Endothelial cell of umbilical vein (primary cell): ENCODE measurements around the gene BNIP2. TPM values are rescaled to one million over a fixed set of nuclear protein-coding genes. Genes with fewer than 3 reads are reported as not detected.
A peak's percentile ranks its signal among the peaks of the same experiment; 100 is the strongest.

ENCODE experiments used
- BruUV-seq: library from RNA; stranded (reverse); fragments of 400-500 nt; replicated peaks from 2 replicates; lab custom pipeline; 2021; lab: Mats Ljungman, UMichigan
- CTCF ChIA-PET: fragments of 300-600, 350-600 bp; sonication (Branson Sonifier 250); formaldehyde crosslinking; loops from one replicate; lab custom pipeline; 2021; ENCODE audit warnings: antibody characterized with exemption, inconsistent platforms; lab: Charles Lee
- POLR2A ChIA-PET: fragments of 300-600, 350-600 bp; sonication (Branson Sonifier 250); formaldehyde crosslinking; loops from one replicate; lab custom pipeline; 2021; ENCODE audit warnings: antibody characterized with exemption, inconsistent platforms; lab: Charles Lee
- DNase-seq: peaks from one replicate; pipeline ENCODE4 v3.0.0-alpha.2; 2011; ENCODE audit warnings: low read depth, low spot score
- FAIRE-seq: peaks from 2 replicates; lab custom pipeline; 2011; peaks lifted over from hg19 to GRCh38; lab: Jason Lieb, UNC
- H2AFZ ChIP-seq: 2 replicates; pipeline ENCODE4 v1.6.0; 2012; ENCODE audit warnings: low read depth, low read length, control low read depth, inconsistent platforms
- H3K27ac ChIP-seq: 2 replicates; pipeline ENCODE4 v1.5.1; 2011; ENCODE audit warnings: low read depth, mild to moderate bottlenecking, control low read depth, low read length, moderate library complexity; ENCODE audit not compliant: insufficient read depth
- H3K27me3 ChIP-seq, 2 experiments: 2 replicates each; pipeline versions ENCODE4 v1.6.0 to v1.6.1; 2011; ENCODE audit warnings: low read length in 2 of 2, mixed read lengths in 1 of 2; ENCODE audit not compliant: control insufficient read depth in 2 of 2, insufficient read depth in 2 of 2
- H3K36me3 ChIP-seq, 2 experiments: 2 replicates in 1 of 2; 3 replicates in 1 of 2; pipeline ENCODE4 v1.5.1; 2011; ENCODE audit warnings: low read length in 2 of 2, mild to moderate bottlenecking in 1 of 2, moderate library complexity in 1 of 2; ENCODE audit not compliant: control insufficient read depth in 2 of 2, insufficient read depth in 2 of 2; ENCODE audit errors: extremely low read depth in 1 of 2
- H3K4me1 ChIP-seq: 3 replicates; pipeline ENCODE4 v1.5.1; 2011; ENCODE audit warnings: mild to moderate bottlenecking, low read length; ENCODE audit not compliant: control insufficient read depth, insufficient read depth; ENCODE audit errors: extremely low read depth
- H3K4me2 ChIP-seq: 2 replicates; pipeline ENCODE4 v1.6.1; 2011; ENCODE audit warnings: low read length, control low read depth, mixed read lengths; ENCODE audit not compliant: insufficient read depth
- H3K4me3 ChIP-seq, 3 experiments: fragments of 200-600 bp in 1 of 3; sonication (generic), shearing (Covaris generic) in 1 of 3; replicated peaks in 1 of 3; 2 replicates each; pipeline ENCODE4 v1.5.1; 2011 to 2016; ENCODE audit warnings: control low read depth in 3 of 3, low read length in 3 of 3, mild to moderate bottlenecking in 2 of 3, inconsistent platforms in 1 of 3, low read depth in 1 of 3, moderate library complexity in 1 of 3; ENCODE audit not compliant: insufficient read depth in 1 of 3
- H3K79me2 ChIP-seq: 2 replicates; pipeline ENCODE4 v1.6.0; 2012; ENCODE audit warnings: low read length, inconsistent platforms; ENCODE audit not compliant: control insufficient read depth, insufficient read depth
- H3K9ac ChIP-seq: replicated peaks from 2 replicates; pipeline ENCODE3; 2011; ENCODE audit warnings: low read length, control low read depth; ENCODE audit not compliant: insufficient read depth; ENCODE audit errors: extremely low read depth
- H3K9me1 ChIP-seq: replicated peaks from 3 replicates; pipeline ENCODE4 v1.6.0; 2011; ENCODE audit warnings: mild to moderate bottlenecking, low read length; ENCODE audit not compliant: control insufficient read depth, insufficient read depth; ENCODE audit errors: extremely low read depth
- H3K9me3 ChIP-seq: replicated peaks from 2 replicates; pipeline ENCODE4 v1.5.1; 2012; ENCODE audit warnings: low read length, inconsistent platforms; ENCODE audit not compliant: control insufficient read depth, insufficient read depth
- H4K20me1 ChIP-seq: replicated peaks from 2 replicates; pipeline ENCODE3; 2011; ENCODE audit warnings: mild to moderate bottlenecking, low read length; ENCODE audit not compliant: control insufficient read depth, insufficient read depth; ENCODE audit errors: extremely low read depth
- FOS ChIP-seq: IDR thresholded peaks from 2 replicates; pipeline ENCODE4 v1.6.1; 2011; ENCODE audit warnings: mild to moderate bottlenecking, low read length, moderate library complexity, borderline replicate concordance; ENCODE audit not compliant: insufficient read depth
- GATA2 ChIP-seq: IDR thresholded peaks from 2 replicates; pipeline ENCODE4 v1.7.0; 2011; ENCODE audit warnings: low read depth, mild to moderate bottlenecking, moderate library complexity, mixed read lengths, low read length; ENCODE audit not compliant: insufficient read length, insufficient read depth
- POLR2A ChIP-seq: IDR thresholded peaks from 2 replicates; pipeline ENCODE4 v1.6.1; 2012; ENCODE audit warnings: low read depth, mild to moderate bottlenecking, control low read depth, low read length
- POLR2AphosphoS5 ChIP-seq: IDR thresholded peaks from 2 replicates; pipeline ENCODE4 v1.6.1; 2012; ENCODE audit warnings: low read depth, mild to moderate bottlenecking, control low read depth, low read length, moderate library complexity; ENCODE audit not compliant: insufficient read depth
- dilution Hi-C: fragments of 300-500 bp; cut with MboI; formaldehyde crosslinking; loops from one replicate; pipeline ENCODE4 v1.15.0; 2019; ENCODE audit warnings: low sequenced_read_pairs; ENCODE audit not compliant: extremely low pct_ligation_motif_present
- intact Hi-C: fragments of 100-400 bp; cut with micrococcal nuclease; formaldehyde crosslinking; loops from one replicate; pipeline ENCODE4 v1.10.0; 2022
- polyA plus RNA-seq, 4 experiments: library from polyadenylated mRNA; depleted of rRNA in 3 of 4; stranded (reverse) in 3 of 4; unstranded in 1 of 4; fragments of >200 nt; gene quantifications; 2 replicates each; pipeline versions ENCODE4 v1.2.1 to v1.2.3, GENCODE V29; 2011 to 2012; ENCODE audit warnings: missing spikeins in 1 of 4
- total RNA-seq: library from RNA; stranded (reverse); gene quantifications from 2 replicates; pipeline ENCODE4 v1.2.3, GENCODE V29; 2021
- TF ChIP-seq, protein P1 (sequence below), 2 donors: IDR thresholded peaks; 1 replicate in 1 of 2; 2 replicates in 1 of 2; pipeline ENCODE4 v1.5.1; 2011; ENCODE audit warnings: low read length in 2 of 2, mild to moderate bottlenecking in 2 of 2, moderate library complexity in 2 of 2, control low read depth in 1 of 2, inconsistent platforms in 1 of 2, low read depth in 1 of 2; ENCODE audit not compliant: insufficient read depth in 1 of 2; ENCODE audit errors: extremely low read depth in 1 of 2

Gene BNIP2
- total and polyA plus RNA-seq, 2 donors (not counting 3 experiments of a cell fraction or from before 2014, with no cell fraction given) = 39.1 to 90.1 TPM

DNA sequence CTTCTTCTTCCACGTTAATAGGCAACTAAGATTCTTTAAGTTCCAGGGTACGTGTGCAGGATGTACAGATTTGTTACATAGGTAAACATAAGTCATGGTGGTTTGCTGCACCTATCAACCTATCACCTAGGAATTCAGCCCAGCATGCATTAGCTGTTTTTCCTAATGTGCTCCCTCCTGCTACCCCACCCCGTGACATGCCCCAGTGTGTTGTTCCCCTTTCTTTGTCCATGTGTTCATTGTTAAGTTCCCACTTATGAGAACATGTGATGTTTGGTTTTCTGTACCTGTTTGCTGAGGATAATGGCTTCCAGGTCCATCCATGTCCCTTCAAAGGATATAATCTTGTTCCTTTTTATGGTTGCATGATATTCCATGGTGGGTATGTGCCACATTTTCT is 52.9 kb downstream of the BNIP2 start:
- no peak for TF ChIP-seq FOS
- TF ChIP-seq POLR2AphosphoS5 = no peak
- no peaks in the 10 kb centered on the region for H3K9me3 ChIP-seq
- no peak overlapping the region for H3K4me2 ChIP-seq
- FAIRE-seq (no peak), DNase-seq (no peak)
- H3K4me1 ChIP-seq = no peaks in the 10 kb centered on the region
- intact Hi-C loops = no loop called here
- H3K4me3 ChIP-seq = no peak overlapping the region
- no peaks in the 10 kb centered on the region for H3K9me1 ChIP-seq
- no peak overlapping the region for H2AFZ ChIP-seq
- POLR2A ChIA-PET = no interaction called here
- no peaks in the 10 kb centered on the region for H3K79me2 ChIP-seq
- H3K27ac ChIP-seq = no peak overlapping the region
- H3K27me3 ChIP-seq = no peaks in the 10 kb centered on the region
- no peak overlapping the region for H3K9ac ChIP-seq
- no TSS peak for BruUV-seq
- H4K20me1 ChIP-seq = no peaks in the 10 kb centered on the region
- no peaks in the 10 kb centered on the region for H3K36me3 ChIP-seq
- CTCF ChIA-PET = interaction anchor here (1.2 to 1.8 kb wide), 2 partner anchors 13 to 103 kb away, joined by 4 to 12 read pairs; no protein-coding TSS in a partner anchor
- dilution Hi-C loops = no loop called here

DNA sequence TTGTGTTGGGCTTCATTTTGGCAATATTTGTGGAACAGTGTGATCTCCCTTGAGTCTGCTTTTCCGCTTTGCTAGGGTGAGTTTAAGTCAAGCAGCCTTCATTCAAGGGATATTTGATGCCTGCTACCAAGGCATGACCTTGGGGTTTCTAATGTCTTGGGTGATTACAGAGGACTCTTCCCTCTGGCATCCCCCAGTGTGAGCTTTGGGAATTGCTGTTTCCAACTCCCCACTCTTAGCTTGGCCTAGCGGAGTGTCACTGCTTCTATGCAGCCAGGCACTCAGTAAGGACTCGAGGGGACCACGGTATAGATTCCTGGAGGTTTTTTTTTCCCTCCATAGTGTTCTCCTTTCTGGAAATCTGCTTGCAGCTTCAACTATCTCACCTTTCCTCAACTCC is 56.4 kb downstream of the BNIP2 start:
- intact Hi-C loops = no loop called here

More for the DNA sequence above, 56.4 kb downstream of the BNIP2 start:
- Histone ChIP-seq H3K4me1 (no peaks in the 10 kb centered on the region), H3K9ac (no peak overlapping the region), H3K27ac (no peak overlapping the region), H3K4me2 (no peak overlapping the region), H3K4me3 (no peak overlapping the region), H3K9me1 (no peaks in the 10 kb centered on the region), H3K79me2 (no peaks in the 10 kb centered on the region), H4K20me1 (no peaks in the 10 kb centered on the region), H2AFZ (no peak overlapping the region), H3K9me3 (no peaks in the 10 kb centered on the region), H3K27me3 (peaks cover 2 to 6% of the 10 kb centered on the region in 2 experiments), H3K36me3 (no peaks in the 10 kb centered on the region)
- dilution Hi-C loops = no loop called here
- ChIA-PET CTCF (interaction anchor here (0.7 to 3.3 kb wide), 4 partner anchors 11 to 100 kb away, joined by 3 to 17 read pairs (median 3); no protein-coding TSS in a partner anchor), POLR2A (no interaction called here)
- FAIRE-seq (no peak), DNase-seq (no peak)
- BruUV-seq = no TSS peak
- TF ChIP-seq GATA2 (no peak), POLR2A (no peak)
- TF ChIP-seq, protein P1, sequence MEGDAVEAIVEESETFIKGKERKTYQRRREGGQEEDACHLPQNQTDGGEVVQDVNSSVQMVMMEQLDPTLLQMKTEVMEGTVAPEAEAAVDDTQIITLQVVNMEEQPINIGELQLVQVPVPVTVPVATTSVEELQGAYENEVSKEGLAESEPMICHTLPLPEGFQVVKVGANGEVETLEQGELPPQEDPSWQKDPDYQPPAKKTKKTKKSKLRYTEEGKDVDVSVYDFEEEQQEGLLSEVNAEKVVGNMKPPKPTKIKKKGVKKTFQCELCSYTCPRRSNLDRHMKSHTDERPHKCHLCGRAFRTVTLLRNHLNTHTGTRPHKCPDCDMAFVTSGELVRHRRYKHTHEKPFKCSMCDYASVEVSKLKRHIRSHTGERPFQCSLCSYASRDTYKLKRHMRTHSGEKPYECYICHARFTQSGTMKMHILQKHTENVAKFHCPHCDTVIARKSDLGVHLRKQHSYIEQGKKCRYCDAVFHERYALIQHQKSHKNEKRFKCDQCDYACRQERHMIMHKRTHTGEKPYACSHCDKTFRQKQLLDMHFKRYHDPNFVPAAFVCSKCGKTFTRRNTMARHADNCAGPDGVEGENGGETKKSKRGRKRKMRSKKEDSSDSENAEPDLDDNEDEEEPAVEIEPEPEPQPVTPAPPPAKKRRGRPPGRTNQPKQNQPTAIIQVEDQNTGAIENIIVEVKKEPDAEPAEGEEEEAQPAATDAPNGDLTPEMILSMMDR (IDR thresholded peaks at IDR 0.05; ENCODE audit: extremely low read depth in 1 of 2, insufficient read depth in 1 of 2, low read depth in 1 of 2, low read length in 2 of 2) = peak in 1 of 2 donors; percentile 15
